DOHH2 (cell line): ENCODE measurements around the gene CRIM1.

Experiments
- H3F3A ChIP-seq: fragments of 200-600 bp; sonication (generic), shearing (Covaris generic); 2 replicates; pipeline ENCODE4 v1.6.0; 2016; ENCODE audit warnings: antibody characterized with exemption, mild to moderate bottlenecking; ENCODE audit not compliant: control insufficient read depth, insufficient read depth
- H3K27ac ChIP-seq: fragments of 200-600 bp; sonication (generic); 2 replicates; pipeline ENCODE4 v1.5.1; 2014; ENCODE audit warnings: low read depth, mild to moderate bottlenecking, low read length, moderate library complexity
- H3K27me3 ChIP-seq: fragments of 200-600 bp; sonication (generic); 2 replicates; pipeline ENCODE4 v1.6.1; 2014; ENCODE audit warnings: mild to moderate bottlenecking, low read length, mixed read lengths; ENCODE audit not compliant: control insufficient read depth
- H3K36me3 ChIP-seq: fragments of 200-600 bp; sonication (generic); 2 replicates; pipeline ENCODE4 v1.6.1; 2014; ENCODE audit warnings: mild to moderate bottlenecking, low read length, moderate library complexity, mixed read lengths; ENCODE audit not compliant: control insufficient read depth
- H3K4me1 ChIP-seq: fragments of 200-600 bp; sonication (generic); 2 replicates; pipeline ENCODE4 v1.6.1; 2014; ENCODE audit warnings: mild to moderate bottlenecking, low read length, mixed read lengths; ENCODE audit not compliant: control insufficient read depth
- H3K4me2 ChIP-seq: fragments of 200-600 bp; sonication (generic); 2 replicates; pipeline ENCODE4 v1.6.0; 2014; ENCODE audit warnings: mild to moderate bottlenecking, low read length, moderate library complexity
- H3K4me3 ChIP-seq: fragments of 200-600 bp; sonication (generic); 2 replicates; pipeline ENCODE4 v1.5.1; 2014; ENCODE audit warnings: mild to moderate bottlenecking, low read length, mixed read lengths
- H3K79me2 ChIP-seq: fragments of 200-600 bp; sonication (generic); 2 replicates; pipeline ENCODE4 v1.6.1; 2014; ENCODE audit warnings: mild to moderate bottlenecking, low read length, mixed read lengths; ENCODE audit not compliant: control insufficient read depth
- H3K9me2 ChIP-seq: fragments of 200-600 bp; sonication (generic); replicated peaks from 2 replicates; pipeline ENCODE4 v1.6.1; 2014; ENCODE audit warnings: mild to moderate bottlenecking, low read length, mixed read lengths; ENCODE audit not compliant: control insufficient read depth
- H3K9me3 ChIP-seq: fragments of 200-600 bp; sonication (generic); 2 replicates; pipeline ENCODE4 v1.6.1; 2014; ENCODE audit warnings: antibody characterized with exemption, low read length, mixed read lengths; ENCODE audit not compliant: control insufficient read depth, insufficient read depth
- H4K20me1 ChIP-seq: fragments of 200-600 bp; sonication (generic); 2 replicates; pipeline ENCODE4 v1.6.0; 2014; ENCODE audit warnings: low read depth, mild to moderate bottlenecking, antibody characterized with exemption, low read length, moderate library complexity; ENCODE audit not compliant: control insufficient read depth, insufficient read depth
- EZH2phosphoT487 ChIP-seq: fragments of 200-600 bp; sonication (generic); IDR thresholded peaks from 2 replicates; pipeline ENCODE4 v1.6.1; 2017; ENCODE audit warnings: borderline replicate concordance, mild to moderate bottlenecking, antibody characterized with exemption, low read length, moderate library complexity, mixed read lengths
- TF ChIP-seq, protein P1 (sequence below): fragments of 200-600 bp; sonication (generic); IDR thresholded peaks from one replicate; pipeline ENCODE4 v1.5.1; 2014; ENCODE audit warnings: antibody characterized with exemption, mild to moderate bottlenecking, low read depth, low read length; ENCODE audit not compliant: poor library complexity, severe bottlenecking

The CRIM1 gene

DNA sequence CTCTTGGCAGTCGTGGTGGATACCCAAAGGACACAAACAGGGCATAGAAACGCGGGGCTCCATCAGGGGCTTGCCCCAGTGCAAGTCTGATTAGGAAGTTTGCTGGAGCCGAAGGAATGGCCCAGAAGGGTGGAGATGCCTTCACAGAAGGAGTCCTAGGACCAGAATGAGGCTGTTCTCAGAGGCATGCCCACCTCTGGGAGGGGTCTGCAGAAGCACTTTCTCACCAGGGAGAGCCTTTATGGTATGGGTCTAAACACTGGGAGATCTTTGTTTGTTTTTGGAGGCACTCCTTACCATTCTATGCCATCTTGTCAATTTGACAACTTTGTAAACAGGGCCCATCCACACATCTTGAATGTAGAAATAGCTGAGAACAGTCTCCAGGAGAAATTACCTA, 75.0 kb downstream of the CRIM1 start:
- H3K4me2 ChIP-seq = no peak overlapping the region
- peaks cover 86% of the 10 kb centered on the region for H3K79me2 ChIP-seq
- no peaks in the 10 kb centered on the region for H3F3A ChIP-seq
- no peaks in the 10 kb centered on the region for H3K9me2 ChIP-seq
- no peak overlapping the region for H3K27ac ChIP-seq
- H3K4me3 ChIP-seq = no peak overlapping the region
- H4K20me1 ChIP-seq = no peaks in the 10 kb centered on the region; the same call in 1 of the 2 replicates
- no peaks in the 10 kb centered on the region for H3K4me1 ChIP-seq
- no peaks in the 10 kb centered on the region for H3K27me3 ChIP-seq
- no peaks in the 10 kb centered on the region for H3K9me3 ChIP-seq
- H3K36me3 ChIP-seq = peaks cover 2% of the 10 kb centered on the region
- TF ChIP-seq, protein P1, sequence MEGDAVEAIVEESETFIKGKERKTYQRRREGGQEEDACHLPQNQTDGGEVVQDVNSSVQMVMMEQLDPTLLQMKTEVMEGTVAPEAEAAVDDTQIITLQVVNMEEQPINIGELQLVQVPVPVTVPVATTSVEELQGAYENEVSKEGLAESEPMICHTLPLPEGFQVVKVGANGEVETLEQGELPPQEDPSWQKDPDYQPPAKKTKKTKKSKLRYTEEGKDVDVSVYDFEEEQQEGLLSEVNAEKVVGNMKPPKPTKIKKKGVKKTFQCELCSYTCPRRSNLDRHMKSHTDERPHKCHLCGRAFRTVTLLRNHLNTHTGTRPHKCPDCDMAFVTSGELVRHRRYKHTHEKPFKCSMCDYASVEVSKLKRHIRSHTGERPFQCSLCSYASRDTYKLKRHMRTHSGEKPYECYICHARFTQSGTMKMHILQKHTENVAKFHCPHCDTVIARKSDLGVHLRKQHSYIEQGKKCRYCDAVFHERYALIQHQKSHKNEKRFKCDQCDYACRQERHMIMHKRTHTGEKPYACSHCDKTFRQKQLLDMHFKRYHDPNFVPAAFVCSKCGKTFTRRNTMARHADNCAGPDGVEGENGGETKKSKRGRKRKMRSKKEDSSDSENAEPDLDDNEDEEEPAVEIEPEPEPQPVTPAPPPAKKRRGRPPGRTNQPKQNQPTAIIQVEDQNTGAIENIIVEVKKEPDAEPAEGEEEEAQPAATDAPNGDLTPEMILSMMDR = no peak
- TF ChIP-seq EZH2phosphoT487 = no peak

DNA sequence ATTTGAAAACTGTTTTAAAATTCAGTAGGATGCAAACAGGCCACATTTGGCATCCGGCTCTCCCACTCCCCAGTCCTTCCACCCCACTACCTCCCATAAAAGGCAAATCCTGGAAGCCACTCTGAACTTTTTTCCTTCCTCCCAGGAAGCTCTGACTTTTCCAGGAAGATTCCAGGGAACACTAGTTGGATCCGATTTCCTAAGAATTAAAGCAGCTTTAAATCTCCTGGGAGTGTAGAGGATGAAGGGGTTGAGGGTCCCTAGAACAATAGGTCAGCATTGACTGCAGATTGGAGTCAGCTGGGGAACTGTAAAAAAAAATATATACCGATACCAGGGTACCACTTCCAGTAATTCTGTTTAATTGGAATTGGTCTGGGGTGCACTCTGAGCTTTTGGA, 76.9 kb downstream of the CRIM1 start:
- H3K27ac ChIP-seq = no peak overlapping the region
- H4K20me1 ChIP-seq = no peaks in the 10 kb centered on the region; the same call in 1 of the 2 replicates
- no peak overlapping the region for H3K4me2 ChIP-seq
- peaks cover 79% of the 10 kb centered on the region for H3K79me2 ChIP-seq
- no peaks in the 10 kb centered on the region for H3K4me1 ChIP-seq
- H3K36me3 ChIP-seq = no peaks in the 10 kb centered on the region
- no peaks in the 10 kb centered on the region for H3K9me3 ChIP-seq
- H3F3A ChIP-seq = no peaks in the 10 kb centered on the region
- no peaks in the 10 kb centered on the region for H3K27me3 ChIP-seq
- TF ChIP-seq, protein P1 = no peak
- no peak for TF ChIP-seq EZH2phosphoT487
- H3K9me2 ChIP-seq = no peaks in the 10 kb centered on the region
- H3K4me3 ChIP-seq = no peak overlapping the region

DNA sequence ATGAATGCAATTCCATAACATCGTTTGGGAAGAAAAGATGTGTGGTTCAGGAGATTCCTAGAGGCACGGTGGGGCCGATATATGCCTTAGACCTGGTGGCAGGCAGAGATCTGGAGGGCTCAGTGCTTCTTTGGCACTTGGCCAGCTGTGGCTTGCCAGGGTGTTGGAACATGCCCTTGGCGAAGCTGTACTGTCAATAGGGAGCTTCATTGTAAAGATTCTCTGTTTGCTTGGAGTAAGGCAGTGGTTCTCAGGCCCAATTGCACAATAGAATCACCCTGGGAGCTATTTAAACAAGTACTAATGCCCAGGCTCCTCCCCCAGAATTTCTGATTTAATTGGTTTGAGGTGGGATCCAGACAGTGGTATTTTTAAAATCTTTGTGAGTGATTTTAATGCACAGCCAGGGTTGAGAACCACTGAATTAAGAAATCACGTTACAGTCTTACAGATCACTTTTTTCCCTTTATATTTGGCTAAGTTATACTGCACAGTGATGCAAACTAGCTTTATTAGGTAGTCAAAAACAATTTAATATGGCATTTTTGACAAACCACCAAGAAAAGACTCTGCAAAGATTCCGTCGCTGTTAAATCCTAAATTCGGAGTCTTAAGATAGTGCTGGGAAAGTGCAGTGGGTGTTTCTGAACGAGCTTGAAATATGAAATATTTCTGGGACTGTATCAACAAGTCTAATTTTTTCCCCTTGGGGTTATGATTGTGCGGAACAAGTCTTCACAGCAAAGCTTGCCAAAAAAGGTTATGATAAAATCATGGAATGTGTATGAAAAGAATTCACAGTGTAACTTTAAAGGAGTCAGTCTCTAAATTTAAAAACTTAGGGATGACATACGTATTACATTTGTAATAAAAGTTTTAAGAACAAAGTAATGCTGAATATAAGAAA, 78.0 kb downstream of the CRIM1 start:
- Histone ChIP-seq H3K27ac (no peak overlapping the region), H4K20me1 (no peaks in the 10 kb centered on the region; the same call in 1 of the 2 replicates)

More for the DNA sequence above, 78.0 kb downstream of the CRIM1 start:
- Histone ChIP-seq H3F3A (no peaks in the 10 kb centered on the region), H3K36me3 (peaks cover 2% of the 10 kb centered on the region; the same call in 1 of the 2 replicates), H3K4me2 (no peak overlapping the region), H3K79me2 (peaks cover 73% of the 10 kb centered on the region), H3K4me3 (no peak overlapping the region), H3K9me3 (no peaks in the 10 kb centered on the region), H3K27me3 (no peaks in the 10 kb centered on the region), H3K9me2 (no peaks in the 10 kb centered on the region), H3K4me1 (peaks cover 3% of the 10 kb centered on the region)
- TF ChIP-seq, protein P1 = no peak
- TF ChIP-seq EZH2phosphoT487 = no peak
